Osteoblast (primary cell): ENCODE results near the gene LUZP2. TPM values are rescaled to one million over a fixed set of nuclear protein-coding genes. Genes with fewer than 3 reads are reported as not detected.

ENCODE experiments used
- DNase-seq: peaks from one replicate; pipeline ENCODE4 v3.0.0; 2011; ENCODE audit warnings: low spot score, mixed read lengths; ENCODE audit not compliant: insufficient read length; ENCODE audit errors: missing footprints
- H2AFZ ChIP-seq: 2 replicates; pipeline ENCODE4 v1.6.0; 2011; ENCODE audit warnings: mild to moderate bottlenecking, low read length
- H3K27ac ChIP-seq: 2 replicates; pipeline ENCODE4 v1.5.1; 2011; ENCODE audit warnings: mild to moderate bottlenecking, low read depth, low read length, moderate library complexity
- H3K27me3 ChIP-seq: 2 replicates; pipeline ENCODE4 v1.6.0; 2012; ENCODE audit warnings: mild to moderate bottlenecking, control low read depth, inconsistent platforms, low read length, moderate library complexity; ENCODE audit not compliant: insufficient read depth
- H3K36me3 ChIP-seq: 2 replicates; pipeline ENCODE4 v1.5.1; 2011; ENCODE audit warnings: mild to moderate bottlenecking, low read length, control low read depth, moderate library complexity; ENCODE audit not compliant: insufficient read depth
- H3K4me1 ChIP-seq: 2 replicates; pipeline ENCODE4 v1.5.1; 2011; ENCODE audit warnings: mild to moderate bottlenecking, low read length, control low read depth, moderate library complexity; ENCODE audit not compliant: insufficient read depth
- H3K4me2 ChIP-seq: 2 replicates; pipeline ENCODE4 v1.6.0; 2011; ENCODE audit warnings: mild to moderate bottlenecking, low read length; ENCODE audit not compliant: insufficient read depth
- H3K4me3 ChIP-seq: fragments of 200-600 bp; sonication (generic); 3 replicates; pipeline ENCODE4 v1.5.1; 2012; ENCODE audit warnings: mild to moderate bottlenecking, low read length, inconsistent platforms; ENCODE audit not compliant: insufficient read depth
- H3K79me2 ChIP-seq: 2 replicates; pipeline ENCODE4 v1.6.0; 2012; ENCODE audit warnings: mild to moderate bottlenecking, low read length, control low read depth, inconsistent platforms; ENCODE audit not compliant: insufficient read depth
- H3K9me3 ChIP-seq: 2 replicates; pipeline ENCODE4 v1.5.1; 2011; ENCODE audit warnings: low read depth, low read length, control low read depth
- H4K20me1 ChIP-seq: 2 replicates; pipeline ENCODE4 v1.6.0; 2012; ENCODE audit warnings: mild to moderate bottlenecking, low read length, control low read depth; ENCODE audit not compliant: insufficient read depth
- total RNA-seq: library from RNA; depleted of rRNA; stranded (reverse); fragments of >200 nt; gene quantifications from 2 replicates; pipeline ENCODE4 v1.2.3, GENCODE V29; 2012
- TF ChIP-seq, protein P1 (sequence below): IDR thresholded peaks from 2 replicates; pipeline ENCODE4 v1.5.1; 2011; ENCODE audit warnings: mild to moderate bottlenecking, low read depth, low read length, moderate library complexity; ENCODE audit errors: extremely low read depth

The LUZP2 gene
- total RNA-seq, 1 donor, result not detected

DNA sequence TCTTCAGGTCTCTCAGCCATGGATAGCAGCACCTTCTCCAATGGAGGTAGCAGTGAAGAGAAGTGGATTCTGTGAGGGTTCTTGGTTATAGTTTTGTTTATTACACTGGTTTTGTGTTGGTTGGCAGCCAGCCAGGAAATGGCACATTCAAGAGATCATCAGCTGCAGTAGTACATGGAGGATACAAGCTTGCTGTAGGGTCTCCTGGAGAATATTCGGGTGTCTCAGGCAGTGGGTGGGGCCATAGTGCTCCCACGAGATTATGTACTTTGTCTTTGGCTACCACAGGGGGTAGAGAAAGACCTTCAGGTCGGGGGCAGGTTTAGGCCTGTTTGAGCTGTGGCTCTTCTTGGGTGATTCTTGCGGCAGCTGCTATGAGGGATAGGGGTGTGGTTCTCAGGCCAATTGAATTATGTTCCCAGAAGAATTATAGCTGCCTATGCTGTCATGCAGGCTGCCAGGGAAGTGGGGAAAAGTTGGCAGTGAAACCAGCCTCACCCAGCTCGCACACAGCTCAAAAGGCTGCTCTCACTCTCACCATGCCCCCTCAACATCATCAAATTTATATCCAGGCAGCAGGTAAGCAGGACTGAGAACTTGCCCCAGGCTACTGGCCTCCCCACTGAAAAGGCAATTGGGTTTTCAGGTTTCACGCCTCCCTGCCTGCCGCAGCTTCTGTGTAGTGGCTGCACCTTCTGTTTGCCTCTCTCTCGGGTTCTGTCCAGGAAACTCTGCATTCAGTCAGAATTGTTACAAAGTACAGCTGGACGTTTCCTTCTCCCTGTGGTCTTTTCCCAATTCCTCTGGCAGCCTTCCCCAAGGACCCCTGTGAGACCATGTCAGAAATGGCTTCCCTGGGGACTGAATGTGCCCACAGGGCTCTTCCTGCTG is 435.5 kb downstream of the LUZP2 start:
- Histone ChIP-seq H3K4me3 (no peak overlapping the region), H2AFZ (no peak overlapping the region), H4K20me1 (no peaks in the 10 kb centered on the region), H3K36me3 (no peaks in the 10 kb centered on the region), H3K4me1 (no peaks in the 10 kb centered on the region), H3K27me3 (no peaks in the 10 kb centered on the region), H3K79me2 (no peaks in the 10 kb centered on the region), H3K4me2 (no peak overlapping the region), H3K27ac (no peak overlapping the region), H3K9me3 (peaks cover 2% of the 10 kb centered on the region)
- TF ChIP-seq, protein P1, sequence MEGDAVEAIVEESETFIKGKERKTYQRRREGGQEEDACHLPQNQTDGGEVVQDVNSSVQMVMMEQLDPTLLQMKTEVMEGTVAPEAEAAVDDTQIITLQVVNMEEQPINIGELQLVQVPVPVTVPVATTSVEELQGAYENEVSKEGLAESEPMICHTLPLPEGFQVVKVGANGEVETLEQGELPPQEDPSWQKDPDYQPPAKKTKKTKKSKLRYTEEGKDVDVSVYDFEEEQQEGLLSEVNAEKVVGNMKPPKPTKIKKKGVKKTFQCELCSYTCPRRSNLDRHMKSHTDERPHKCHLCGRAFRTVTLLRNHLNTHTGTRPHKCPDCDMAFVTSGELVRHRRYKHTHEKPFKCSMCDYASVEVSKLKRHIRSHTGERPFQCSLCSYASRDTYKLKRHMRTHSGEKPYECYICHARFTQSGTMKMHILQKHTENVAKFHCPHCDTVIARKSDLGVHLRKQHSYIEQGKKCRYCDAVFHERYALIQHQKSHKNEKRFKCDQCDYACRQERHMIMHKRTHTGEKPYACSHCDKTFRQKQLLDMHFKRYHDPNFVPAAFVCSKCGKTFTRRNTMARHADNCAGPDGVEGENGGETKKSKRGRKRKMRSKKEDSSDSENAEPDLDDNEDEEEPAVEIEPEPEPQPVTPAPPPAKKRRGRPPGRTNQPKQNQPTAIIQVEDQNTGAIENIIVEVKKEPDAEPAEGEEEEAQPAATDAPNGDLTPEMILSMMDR, result no peak
- no peak for DNase-seq

DNA sequence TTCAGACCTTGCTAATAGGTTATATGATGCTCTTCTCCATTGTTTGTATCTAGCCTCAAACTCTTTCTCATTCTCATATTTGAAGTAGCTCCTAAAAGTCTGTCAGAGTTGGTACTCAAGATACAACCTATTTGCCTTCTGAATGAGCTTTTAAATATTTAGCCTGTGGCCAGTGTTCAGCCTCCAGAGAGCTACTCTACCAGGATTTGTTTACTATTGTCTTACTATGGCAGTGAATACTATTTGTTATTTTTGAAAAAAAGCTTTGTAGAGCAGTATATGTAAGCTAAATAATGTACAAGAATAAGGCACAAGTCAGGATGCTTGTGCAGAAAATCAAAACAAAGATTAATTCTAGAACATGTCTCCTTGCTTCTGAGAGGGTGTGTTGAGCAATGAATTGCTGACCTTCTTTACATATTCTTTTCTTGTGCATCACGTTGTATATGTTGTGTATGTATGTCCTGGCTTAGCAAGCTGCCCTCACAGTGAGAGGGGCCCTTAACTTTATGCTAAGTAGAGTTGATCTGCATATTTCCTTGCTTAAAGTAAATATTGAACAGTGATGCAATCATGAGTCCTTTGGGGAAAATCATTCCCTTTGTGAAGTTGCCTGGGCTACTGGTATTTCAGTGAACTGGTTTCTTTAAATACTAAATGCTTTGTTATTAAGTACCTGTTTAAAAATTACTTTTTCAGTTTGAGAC is 438.0 kb downstream of the LUZP2 start:
- H3K4me1 ChIP-seq, result no peaks in the 10 kb centered on the region
- no peaks in the 10 kb centered on the region for H3K9me3 ChIP-seq
- no peaks in the 10 kb centered on the region for H4K20me1 ChIP-seq
- H3K4me3 ChIP-seq, result no peak overlapping the region
- H3K27ac ChIP-seq, result no peak overlapping the region
- no peak overlapping the region for H2AFZ ChIP-seq
- no peaks in the 10 kb centered on the region for H3K36me3 ChIP-seq
- H3K79me2 ChIP-seq, result no peaks in the 10 kb centered on the region
- no peak for DNase-seq
- no peak overlapping the region for H3K4me2 ChIP-seq
- no peaks in the 10 kb centered on the region for H3K27me3 ChIP-seq
- TF ChIP-seq, protein P1, result no peak

DNA sequence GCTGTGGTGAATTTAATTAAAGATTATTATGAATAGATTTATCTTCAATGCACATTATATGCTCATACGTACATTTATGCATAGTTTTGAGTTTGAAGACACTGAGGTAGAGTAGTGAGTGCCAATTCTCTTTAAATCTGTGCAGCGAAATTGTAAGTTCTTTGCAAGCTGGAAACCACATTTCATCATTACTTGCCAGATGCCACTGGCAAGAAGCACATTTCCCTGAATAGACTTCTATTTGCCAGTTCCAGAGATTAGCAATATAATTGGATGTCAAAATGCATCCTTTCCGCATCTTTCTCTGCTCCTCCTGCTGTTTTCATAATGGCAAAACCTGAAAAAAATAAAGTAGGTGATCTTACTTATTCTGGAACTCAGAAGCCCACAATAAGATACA is 448.0 kb downstream of the LUZP2 start:
- TF ChIP-seq, protein P1, result no peak

DNA sequence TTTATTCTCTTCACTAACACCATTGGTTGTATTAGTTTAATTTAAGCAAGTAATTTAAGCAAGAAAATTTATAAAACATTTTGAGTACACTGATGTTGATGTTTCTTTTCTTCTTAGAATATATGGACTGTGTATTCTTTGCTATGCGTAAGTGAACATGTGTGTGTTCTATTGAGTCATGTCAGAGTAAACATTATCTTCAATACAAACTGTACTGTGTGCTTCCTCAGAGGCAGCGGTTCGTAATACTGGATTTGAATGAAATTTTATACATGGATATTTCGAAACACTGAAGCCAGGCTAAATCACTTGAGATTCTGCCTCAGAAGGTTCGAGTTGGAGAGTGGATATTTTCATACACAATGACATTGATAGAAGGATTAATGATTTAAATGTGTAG is 452.6 kb downstream of the LUZP2 start:
- Histone ChIP-seq H3K4me2 (no peak overlapping the region), H4K20me1 (no peaks in the 10 kb centered on the region), H3K4me1 (no peaks in the 10 kb centered on the region), H3K27me3 (no peaks in the 10 kb centered on the region), H3K27ac (no peak overlapping the region), H3K9me3 (no peaks in the 10 kb centered on the region), H3K36me3 (no peaks in the 10 kb centered on the region), H3K79me2 (no peaks in the 10 kb centered on the region), H2AFZ (no peak overlapping the region), H3K4me3 (no peak overlapping the region)
- no peak for DNase-seq
- TF ChIP-seq, protein P1, result no peak

More for the DNA sequence above, 448.0 kb downstream of the LUZP2 start:
- no peaks in the 10 kb centered on the region for H4K20me1 ChIP-seq
- DNase-seq, result no peak
- H3K9me3 ChIP-seq, result no peaks in the 10 kb centered on the region
- H3K79me2 ChIP-seq, result no peaks in the 10 kb centered on the region
- H2AFZ ChIP-seq, result no peak overlapping the region
- H3K27ac ChIP-seq, result no peak overlapping the region
- no peak overlapping the region for H3K4me3 ChIP-seq
- no peak overlapping the region for H3K4me2 ChIP-seq
- no peaks in the 10 kb centered on the region for H3K27me3 ChIP-seq
- H3K36me3 ChIP-seq, result no peaks in the 10 kb centered on the region
- H3K4me1 ChIP-seq, result no peaks in the 10 kb centered on the region
